ENCODE data around the gene CHL1.

Gene CHL1

DNA sequence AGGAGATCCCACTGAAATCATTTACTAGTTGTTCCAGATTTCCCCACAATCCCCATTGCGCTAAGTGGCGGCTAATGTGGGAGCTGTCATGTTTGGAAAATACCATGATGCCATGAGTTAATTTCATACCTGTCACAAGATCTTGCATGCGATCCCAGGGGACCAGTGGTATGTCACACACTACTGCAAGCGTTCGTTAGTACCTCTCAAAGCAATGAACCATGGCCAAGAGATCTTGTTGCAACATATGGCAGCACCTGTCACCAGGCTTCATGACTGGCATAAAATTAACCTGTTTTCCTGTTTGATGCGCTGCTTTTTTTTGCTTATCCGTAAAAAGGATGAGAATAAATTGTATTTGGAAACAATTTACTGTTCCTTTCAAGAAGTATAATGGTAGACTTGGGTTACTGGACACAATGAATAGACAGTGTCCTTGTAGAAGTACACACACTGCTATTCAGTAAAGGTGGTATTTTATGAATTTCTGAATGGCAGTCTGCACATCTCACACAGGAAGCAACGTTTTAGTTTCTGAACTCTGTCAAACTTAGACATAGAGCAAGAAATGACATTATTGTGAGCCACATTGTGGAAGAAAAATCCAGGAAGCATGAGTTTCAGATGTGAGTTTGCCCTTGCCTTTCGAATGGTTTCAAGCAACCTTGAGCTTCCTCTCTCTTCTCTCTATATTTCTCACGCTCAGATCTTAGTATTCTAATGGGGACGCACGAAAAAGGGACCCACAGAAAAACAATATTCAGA is 81.9 kb downstream of the CHL1 start:
- no peak for DNase-seq (ENCODE audit: low read depth in 2 of 2)

DNA sequence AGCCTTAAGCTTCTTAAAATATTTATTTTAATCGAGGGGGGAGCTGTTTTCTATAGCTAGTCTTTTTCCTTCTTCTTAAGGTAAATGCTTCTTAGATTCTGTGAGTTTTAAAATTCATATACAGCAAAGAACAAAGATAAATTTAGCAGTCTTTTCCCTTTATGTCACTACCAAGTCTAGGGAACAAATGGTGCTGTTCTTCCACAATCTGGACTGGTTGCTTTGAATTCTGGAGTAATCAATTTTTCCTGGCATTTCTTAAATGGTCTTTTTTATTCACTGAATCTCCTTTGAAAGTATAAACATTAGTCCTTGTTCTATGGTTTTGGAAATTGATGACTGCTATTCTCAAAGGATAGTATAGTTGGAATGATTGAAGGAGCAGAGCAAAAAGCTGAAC is 82.8 kb downstream of the CHL1 start:
- DNase-seq (ENCODE audit: low read depth in 2 of 2): no peak

DNA sequence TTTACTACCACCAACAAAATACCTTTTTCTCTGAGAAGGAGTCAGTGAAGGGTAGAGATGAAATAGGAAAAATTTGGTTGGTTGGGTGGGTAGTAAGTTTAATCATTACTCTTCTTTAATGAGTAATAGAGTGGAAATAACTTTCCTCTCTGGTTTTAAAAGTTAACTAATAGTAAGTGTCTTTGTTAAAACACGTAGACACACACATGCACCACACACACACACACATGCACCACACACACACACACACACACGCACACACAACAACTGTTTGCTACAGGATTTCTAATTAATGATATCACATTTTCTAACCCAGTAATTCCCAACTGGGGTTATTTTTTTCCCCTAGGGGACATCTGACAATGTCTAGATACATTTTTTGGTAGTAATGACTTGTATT is 84.1 kb downstream of the CHL1 start:
- DNase-seq (ENCODE audit: low read depth in 2 of 2): no peak

DNA sequence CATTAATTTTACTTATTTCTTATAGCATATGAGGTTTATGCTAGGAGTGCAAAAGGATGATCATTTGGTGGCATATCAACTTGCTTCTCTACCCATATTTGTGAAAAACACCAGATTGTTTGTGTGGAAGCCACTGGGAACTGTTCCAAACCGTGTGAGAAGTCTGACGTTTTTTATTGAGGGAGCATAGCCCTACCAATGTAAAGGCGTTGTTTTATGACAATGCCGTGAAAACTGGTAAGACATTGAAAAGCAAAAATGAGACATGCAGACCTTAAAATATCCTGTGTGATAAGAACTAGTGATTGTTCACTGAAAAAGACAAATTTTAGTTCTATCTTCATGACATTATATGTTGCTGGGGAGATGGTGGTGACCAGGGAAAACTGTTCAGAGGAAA is 87.8 kb downstream of the CHL1 start:
- no peak for DNase-seq (ENCODE audit: low read depth in 2 of 2)

DNA sequence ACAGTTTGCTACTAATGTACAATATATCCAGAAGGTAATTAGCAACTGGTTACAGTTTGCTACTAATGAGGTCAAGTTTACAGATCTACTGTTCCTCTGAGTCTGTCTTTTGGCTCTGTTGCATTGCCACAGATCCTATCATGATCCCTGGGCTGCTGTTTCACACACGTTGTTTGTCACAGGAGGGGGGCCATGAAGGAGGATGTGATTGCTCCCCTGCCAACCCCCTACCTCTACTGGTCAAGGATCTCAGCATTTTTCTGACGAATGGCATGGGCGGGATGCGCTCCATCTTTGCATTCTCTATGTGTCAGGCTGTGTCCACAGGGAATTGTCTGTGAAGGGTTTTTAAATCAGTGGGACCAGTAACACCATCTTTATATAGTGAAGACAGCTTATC is 91.9 kb downstream of the CHL1 start:
- DNase-seq (ENCODE audit: low read depth in 2 of 2): no peak

DNA sequence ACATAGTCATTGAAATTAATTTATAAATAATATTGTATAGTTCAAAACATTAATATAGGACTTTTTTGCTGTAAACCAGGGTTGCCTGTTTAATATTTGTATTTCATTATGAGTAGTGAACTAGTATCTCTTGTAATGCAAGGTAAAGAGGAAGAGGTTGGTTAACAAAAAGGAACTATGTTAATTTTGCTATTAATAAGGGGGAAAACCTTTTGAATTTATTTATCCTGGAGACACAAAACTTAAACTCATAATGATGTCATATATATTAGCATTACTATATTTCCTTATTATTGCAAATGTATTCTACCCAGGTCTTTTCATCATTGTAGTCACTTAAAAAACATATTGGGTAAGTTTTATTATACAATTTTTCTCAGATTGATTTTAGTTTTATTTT is 94.5 kb downstream of the CHL1 start:
- DNase-seq (ENCODE audit: low read depth in 2 of 2): no peak

DNA sequence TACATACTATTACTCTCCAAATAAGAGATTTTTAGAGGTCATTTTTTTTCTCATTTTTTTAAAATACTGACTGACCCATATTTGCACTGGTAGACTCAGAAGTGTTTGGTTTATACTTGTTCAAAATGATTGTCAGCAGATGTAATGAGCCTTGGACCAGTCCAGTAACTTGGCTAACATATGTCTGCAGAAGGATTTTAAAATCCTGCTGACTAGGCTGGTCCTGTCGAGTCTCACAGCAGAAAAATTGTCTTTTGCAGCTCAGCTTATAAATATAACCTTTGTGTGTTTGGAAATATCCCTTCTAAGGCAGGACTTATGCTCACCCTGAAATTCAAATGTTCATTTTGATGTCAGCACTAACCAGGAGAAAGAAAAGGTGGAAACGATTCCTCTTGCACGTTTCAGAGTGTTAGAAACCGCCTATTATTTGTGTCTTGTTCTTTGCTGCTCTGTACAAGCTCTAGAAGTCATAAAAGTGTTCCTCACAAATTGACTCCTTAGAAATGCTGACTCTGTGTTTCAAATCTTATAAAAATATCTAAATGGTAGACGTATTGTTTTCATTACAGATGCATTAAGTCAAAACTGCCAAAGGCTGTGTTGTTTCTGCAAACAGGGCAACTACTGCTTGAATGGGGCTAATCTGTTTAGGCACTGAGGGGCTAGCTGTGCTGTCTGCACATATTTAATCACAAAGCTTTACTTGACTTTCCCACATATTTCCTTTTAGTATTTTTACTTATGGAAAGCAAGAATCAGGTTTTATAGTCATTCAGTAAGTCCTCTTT is 95.3 kb downstream of the CHL1 start:
- no peak for DNase-seq (ENCODE audit: low read depth in 2 of 2)

DNA sequence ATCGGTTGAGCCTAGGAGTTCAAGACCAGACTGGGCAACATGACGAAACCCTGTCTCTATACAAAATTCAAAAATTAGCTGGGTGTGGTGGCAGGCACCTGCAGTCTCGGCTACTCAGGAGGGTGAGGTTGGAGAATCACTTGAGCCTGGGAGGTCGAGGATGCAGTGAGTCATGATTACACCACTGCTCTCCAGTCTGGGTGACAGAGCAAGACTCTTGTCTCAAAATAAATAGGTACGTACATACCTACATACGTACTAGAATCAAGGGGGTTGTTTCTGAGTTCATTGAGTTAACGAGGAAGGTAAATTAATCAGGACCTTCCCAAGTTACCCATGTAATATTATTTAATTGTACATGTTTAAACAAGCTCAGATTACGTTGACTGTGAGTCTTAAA is 97.5 kb downstream of the CHL1 start:
- DNase-seq (ENCODE audit: low read depth in 2 of 2): no peak

DNA sequence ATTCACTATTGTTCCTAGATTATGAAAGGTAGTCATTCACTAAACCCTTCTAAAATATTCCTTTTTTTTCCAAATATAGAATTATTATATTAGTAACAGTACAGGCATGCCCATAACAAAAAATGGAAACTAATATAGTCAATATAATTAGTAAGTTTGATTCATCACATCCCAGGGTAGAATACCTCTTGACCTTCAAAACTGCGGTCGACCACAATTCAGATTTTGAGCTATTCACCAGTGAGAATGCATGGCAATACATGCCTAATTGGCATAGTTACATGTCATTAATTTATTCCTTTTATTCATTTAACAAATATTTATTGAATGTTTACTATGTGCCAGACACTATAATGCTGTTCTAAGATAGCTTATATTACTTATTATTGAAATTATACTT is 98.0 kb downstream of the CHL1 start:
- no peak for DNase-seq (ENCODE audit: low read depth in 2 of 2)

DNA sequence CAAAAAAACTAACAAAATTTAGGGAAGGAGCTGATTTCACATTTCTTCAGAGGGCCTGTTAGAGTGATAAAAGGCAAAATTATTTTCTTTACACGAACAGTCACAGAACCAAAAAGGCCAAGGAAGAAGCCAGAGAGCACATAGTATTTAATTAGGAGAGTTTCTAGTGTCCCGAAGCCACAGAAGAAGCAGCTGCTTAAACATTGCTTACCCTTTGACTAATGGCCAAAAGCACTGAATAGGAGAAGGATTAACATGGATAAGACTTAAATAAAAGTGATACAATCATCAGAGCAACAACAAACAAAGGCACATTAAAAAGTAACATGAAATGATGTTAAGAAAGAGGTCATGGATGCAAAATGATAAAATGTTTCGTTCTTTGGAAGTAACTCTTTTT is 98.6 kb downstream of the CHL1 start:
- no peak for DNase-seq (ENCODE audit: low read depth in 2 of 2)

DNA sequence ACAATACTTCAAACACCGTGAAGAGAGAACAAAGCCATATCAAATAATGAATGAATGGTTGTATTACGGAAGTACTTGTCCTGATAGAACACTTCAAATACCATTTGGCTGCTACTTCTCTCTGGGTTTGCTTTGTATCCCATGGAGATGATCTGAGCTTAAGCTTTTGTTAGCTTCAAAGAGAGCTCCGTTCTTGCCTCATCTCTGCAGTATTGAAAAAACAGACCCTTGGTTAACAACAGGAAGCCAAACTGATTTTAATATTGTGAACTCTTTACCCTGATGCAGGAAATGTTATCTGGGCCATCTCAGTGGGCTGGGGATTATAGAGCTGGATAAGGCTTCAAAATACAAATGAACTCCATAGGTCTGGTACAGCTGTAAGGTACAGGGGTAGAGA is 101.0 kb downstream of the CHL1 start:
- DNase-seq (ENCODE audit: low read depth in 2 of 2): no peak

DNA sequence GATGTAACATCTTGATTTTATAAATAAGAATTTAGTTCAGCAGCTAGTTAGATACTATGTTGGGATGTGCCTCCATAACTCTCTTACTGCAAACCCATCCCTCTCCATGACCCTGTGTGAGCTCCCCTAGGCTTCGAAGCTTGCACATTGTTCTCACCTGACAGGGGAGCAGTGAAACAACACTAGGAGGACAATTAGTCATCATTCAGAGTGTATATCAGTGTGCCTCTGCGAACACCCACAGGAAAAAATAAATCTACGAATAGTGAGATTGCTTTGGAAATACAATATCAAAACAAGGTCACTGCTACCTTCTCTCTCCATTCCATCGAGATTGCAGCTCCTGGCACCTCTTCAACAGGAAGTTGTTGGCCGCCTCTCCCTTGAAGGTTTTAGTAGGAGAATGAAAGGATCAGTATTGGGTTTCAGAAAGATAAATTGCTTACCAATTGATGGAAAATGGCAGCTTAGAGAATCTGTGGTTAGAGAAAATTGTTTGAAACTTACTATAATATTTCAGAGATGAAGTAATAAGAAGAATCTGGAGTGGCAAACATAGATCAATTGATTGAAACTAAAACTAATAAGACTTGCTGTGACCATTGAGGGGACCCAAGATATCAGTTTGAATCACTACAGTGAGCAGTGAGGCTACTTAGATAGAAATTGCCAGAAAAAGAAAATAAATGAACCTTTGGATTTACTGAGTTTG is 103.2 kb downstream of the CHL1 start:
- DNase-seq (ENCODE audit: low read depth in 2 of 2): no peak

DNA sequence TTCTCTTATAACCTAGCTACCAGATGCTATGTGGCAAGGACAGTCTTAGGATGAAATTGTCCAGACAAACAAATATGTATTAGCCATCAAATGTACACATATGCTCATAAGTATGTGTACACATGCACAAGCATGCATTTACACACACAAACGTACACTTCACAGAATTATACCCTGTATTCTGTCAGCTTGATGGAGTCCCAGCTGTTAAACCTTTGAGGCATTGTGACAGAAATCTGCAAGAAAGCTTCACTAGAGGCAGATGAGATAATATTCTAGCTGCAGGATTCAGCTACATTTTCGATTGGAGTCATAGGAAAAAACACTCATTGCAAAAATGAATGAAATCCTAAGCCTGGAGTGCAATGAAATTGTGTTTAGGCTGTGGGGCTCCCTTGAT is 110.6 kb downstream of the CHL1 start:
- DNase-seq (ENCODE audit: low read depth in 2 of 2): no peak

DNA sequence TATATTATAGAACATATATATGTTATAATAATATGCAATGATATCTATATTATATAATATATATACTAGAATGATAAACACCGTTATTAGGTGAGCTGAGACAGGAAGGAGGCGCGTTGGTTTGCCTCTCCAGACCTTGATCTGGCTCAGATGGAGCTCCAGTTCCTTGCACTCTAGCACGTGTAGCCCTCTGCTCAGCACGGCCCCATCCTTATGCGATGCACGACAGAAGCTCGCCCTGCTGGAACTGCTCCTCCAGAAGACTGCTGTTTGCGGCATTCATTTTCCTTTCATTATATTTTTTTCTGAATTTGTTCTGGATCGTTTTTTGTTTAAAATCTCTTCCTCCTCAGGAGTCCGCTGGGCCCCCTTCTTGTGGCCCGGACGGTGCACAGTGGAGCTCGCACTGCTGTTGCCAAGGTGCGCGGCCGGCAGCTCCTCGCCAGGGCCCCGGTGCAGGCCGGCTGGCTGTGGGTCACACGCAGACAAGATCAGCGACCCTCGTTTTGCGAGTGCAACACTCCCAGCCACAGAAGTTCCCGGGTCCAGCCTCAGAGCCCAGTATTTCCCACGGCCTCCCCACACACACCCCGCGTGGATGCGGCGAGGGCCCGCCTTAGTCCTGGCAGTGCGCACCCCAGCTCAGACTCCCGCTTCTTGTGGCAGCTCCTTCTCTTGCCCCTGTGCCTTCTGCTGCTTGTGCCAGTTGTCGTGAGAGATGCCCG is 112.2 kb downstream of the CHL1 start:
- DNase-seq (ENCODE audit: low read depth in 2 of 2): no peak

DNA sequence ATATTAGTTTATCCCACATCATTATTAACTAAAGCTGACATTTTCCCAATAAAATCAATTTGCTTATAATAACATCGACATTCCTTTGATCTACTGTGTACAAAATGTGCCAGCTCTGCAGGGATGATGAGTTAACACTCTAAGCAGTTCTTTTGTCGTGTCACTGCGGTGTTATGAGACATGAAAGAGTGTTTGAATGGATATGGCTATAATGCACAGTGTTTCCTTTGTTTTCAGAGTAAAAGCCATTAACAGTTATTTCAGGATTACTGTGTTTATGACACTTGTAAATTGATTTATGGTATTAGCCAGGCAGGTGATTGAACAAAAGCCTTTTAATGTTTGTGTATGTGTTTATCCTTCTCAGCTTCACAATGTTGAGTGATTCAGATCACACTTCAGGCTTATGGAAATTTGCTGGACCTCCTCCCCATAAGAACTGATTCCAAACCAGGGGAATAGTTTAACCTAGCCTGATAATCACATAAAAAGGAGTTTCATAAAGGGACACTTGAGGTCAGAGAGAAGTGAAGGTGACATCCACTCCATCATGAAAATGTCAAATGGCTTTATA is 115.7 kb downstream of the CHL1 start:
- no peak for DNase-seq (ENCODE audit: low read depth in 2 of 2)

DNA sequence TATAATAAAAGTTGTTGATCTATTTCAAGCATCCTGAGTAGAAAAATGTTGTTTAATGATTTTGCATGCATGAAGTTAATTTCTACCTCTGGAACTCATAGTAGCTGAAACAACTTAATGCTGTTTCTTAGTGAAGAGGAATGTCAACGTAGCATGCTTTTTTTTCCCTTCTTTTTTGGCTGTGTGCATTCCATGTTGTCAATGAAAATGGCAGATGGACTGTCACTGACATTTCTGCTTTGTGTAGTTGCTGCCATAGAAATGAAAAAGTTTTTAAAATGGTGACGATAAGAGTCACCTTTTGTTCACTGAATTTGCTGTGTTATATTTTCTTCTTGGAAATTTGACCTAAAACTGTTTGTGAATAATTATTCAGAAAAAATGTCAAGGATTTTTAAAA is 116.3 kb downstream of the CHL1 start:
- DNase-seq (ENCODE audit: low read depth in 2 of 2): no peak

DNA sequence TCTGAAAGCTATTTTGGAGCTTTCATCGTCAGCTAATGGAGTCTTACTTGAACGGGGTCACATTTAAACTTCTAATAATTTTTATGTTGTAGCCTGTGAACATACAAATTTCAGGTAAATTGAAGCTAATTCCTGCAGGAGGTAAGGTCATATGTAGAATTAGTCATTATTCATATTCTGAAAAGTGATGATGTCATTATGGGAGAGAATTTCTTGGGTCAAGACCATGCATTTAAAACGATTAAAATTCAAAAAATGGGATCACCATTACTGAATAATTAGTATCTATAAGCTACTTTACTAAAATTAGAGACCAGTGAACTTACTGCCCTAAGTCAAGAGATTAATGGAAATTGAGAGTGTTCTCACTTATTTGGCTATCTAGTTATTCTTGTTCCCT is 120.4 kb downstream of the CHL1 start:
- no peak for DNase-seq (ENCODE audit: low read depth in 2 of 2)

DNA sequence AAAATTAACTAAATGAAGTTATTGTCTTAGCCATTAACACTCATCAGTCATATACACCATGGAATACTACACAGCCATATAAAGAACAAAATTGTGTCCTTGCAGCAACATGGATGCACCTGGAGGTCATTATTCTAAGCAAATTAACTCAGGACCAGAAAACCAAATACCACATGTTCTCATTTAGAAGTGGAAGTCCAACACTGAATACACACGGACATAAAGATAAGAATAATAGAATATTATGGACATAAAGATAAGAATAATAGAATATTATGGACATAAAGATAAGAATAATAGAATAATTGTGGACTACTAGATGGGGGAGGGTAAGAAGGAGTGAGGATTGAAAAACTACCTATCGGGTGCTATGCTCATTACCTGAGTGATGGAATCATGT is 122.3 kb downstream of the CHL1 start:
- no peak for DNase-seq (ENCODE audit: low read depth in 2 of 2)

DNA sequence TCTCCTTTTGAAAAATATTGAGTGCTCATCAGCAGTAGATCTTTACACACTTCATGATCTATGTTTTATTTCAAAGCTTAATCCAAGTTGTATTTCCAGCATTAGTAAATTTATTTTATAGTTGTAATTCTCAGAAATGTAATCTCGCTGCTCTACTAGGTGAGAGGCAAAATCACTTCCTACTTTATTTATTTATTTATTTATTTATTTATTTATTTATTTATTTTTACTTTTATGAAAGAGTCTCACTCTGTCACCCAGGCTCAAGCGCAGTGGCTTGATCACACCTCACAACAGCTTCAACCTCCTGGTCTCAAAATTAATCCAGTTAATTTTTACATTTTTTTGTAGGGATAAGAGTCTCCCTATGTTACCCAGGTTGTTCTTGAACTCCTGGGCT is 127.9 kb downstream of the CHL1 start:
- DNase-seq (ENCODE audit: low read depth in 2 of 2): no peak

DNA sequence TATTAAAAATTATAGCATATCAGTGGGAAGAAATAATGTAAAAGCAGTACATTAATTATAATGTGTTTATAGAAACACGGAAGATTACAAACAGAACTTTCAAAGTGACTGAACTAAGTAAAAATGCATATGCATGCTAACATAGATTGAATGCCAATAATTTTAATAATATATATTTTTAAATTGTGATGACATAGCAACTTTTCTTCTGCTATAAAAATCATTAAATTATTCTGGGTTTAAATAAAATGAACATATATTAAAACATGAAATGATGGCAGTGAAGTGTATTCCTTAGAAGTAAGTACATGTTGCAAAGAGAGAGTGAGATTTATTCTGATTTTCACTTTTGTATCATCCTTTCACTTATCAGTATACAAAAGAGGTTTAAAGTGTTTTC is 128.9 kb downstream of the CHL1 start:
- DNase-seq (ENCODE audit: low read depth in 2 of 2): no peak

DNA sequence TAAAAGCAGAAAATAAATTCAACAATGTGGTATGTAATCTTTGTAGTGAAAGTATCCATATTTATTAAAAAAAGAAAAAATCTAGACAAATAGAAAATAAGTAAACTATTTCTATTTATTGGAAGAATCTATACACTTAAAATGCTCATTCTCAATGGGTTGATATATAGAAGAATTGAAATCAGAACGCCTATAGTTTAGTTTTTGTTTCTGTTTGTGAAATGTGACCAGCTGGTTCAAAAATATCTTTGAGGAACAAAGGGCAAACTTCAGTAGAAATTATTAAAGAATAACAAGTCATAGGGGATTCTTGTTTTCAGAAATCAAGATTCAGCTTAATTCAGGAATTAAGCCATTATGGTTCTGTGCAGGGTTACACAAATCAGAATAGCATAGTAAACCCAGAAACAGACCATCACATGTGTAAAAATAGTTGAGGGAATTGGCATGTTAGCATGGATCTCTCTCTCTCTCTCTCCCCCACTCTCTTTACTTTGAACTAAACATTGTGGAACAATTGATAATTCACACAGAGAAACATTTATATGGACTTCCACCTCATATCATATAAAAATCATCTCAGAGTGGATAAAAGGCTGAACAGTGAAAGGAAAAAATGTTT is 134.0 kb downstream of the CHL1 start:
- no peak for DNase-seq (ENCODE audit: low read depth in 2 of 2)

All from stimulated activated CD4-positive, alpha-beta T cell treated with anti-CD3 and anti-CD28 coated beads, Interleukin-12 subunit alpha, Interleukin-12 subunit beta, amount 100 ng/mL, for 24 hours (primary cell).